ENCODE measurements around the gene PARG.
"Not testable (repeated sequence)": the region's sequence is repeated elsewhere in the genome, so short reads cannot be mapped to it uniquely, and the experiment has no call there.

PARG gene

GRCh38 chr10:49900406-49900805 is 41.4 kb downstream of the PARG start:
- DNase-seq, result not testable (repeated sequence)

- not testable (repeated sequence) for DNase-seq
Observed at GRCh38 chr10:49899999-49900398, 41.8 kb downstream of the PARG start.

GRCh38 chr10:49890025-49890424 is 51.8 kb downstream of the PARG start:
- not testable (repeated sequence) for DNase-seq

- not testable (repeated sequence) for DNase-seq
Observed at GRCh38 chr10:49884739-49885331, 57.0 kb downstream of the PARG start.

- not testable (repeated sequence) for DNase-seq
Observed at GRCh38 chr10:49883852-49884251, 58.0 kb downstream of the PARG start.

GRCh38 chr10:49882327-49882726 is 59.5 kb downstream of the PARG start:
- DNase-seq, result not testable (repeated sequence)

- not testable (repeated sequence) for DNase-seq
Observed at GRCh38 chr10:49872740-49873139, 69.1 kb downstream of the PARG start.

- DNase-seq, result not testable (repeated sequence)
Observed at GRCh38 chr10:49871462-49871861, 70.4 kb downstream of the PARG start.

GRCh38 chr10:49859933-49860332 is 81.9 kb downstream of the PARG start:
- not testable (repeated sequence) for DNase-seq

GRCh38 chr10:49858697-49859382 is 83.0 kb downstream of the PARG start:
- not testable (repeated sequence) for DNase-seq

GRCh38 chr10:49849520-49849919 is 92.3 kb downstream of the PARG start:
- not testable (repeated sequence) for DNase-seq

GRCh38 chr10:49844775-49845595 is 96.8 kb downstream of the PARG start:
- no peak for DNase-seq

- DNase-seq, result not testable (repeated sequence)
Observed at GRCh38 chr10:49842333-49842628, 99.5 kb downstream of the PARG start.

GRCh38 chr10:49841615-49842332 is 100.1 kb downstream of the PARG start:
- DNase-seq, result no peak

GRCh38 chr10:49837685-49838084 is 104.1 kb downstream of the PARG start:
- DNase-seq, result no peak

GRCh38 chr10:49837051-49837478 is 104.8 kb downstream of the PARG start:
- DNase-seq, result no peak

GRCh38 chr10:49834976-49835375 is 106.9 kb downstream of the PARG start:
- DNase-seq, result no peak

- DNase-seq, result no peak
Observed at GRCh38 chr10:49834201-49834600, 107.6 kb downstream of the PARG start.

- DNase-seq, result no peak
Observed at GRCh38 chr10:49833168-49833567, 108.7 kb downstream of the PARG start.

- DNase-seq, result no peak
Observed at GRCh38 chr10:49831352-49832035, 110.3 kb downstream of the PARG start.

GRCh38 chr10:49830846-49831245 is 111.0 kb downstream of the PARG start:
- DNase-seq, result no peak

- DNase-seq, result no peak
Observed at GRCh38 chr10:49830016-49830415, 111.8 kb downstream of the PARG start.

- DNase-seq, result no peak
Observed at GRCh38 chr10:49827297-49827696, 114.5 kb downstream of the PARG start.
